Measurements from ENCODE around the gene ZNF581. TPM values are rescaled to one million over a fixed set of nuclear protein-coding genes. Genes with fewer than 3 reads are reported as not detected.

ZNF581 gene
- total RNA-seq, result 22.2 TPM

DNA sequence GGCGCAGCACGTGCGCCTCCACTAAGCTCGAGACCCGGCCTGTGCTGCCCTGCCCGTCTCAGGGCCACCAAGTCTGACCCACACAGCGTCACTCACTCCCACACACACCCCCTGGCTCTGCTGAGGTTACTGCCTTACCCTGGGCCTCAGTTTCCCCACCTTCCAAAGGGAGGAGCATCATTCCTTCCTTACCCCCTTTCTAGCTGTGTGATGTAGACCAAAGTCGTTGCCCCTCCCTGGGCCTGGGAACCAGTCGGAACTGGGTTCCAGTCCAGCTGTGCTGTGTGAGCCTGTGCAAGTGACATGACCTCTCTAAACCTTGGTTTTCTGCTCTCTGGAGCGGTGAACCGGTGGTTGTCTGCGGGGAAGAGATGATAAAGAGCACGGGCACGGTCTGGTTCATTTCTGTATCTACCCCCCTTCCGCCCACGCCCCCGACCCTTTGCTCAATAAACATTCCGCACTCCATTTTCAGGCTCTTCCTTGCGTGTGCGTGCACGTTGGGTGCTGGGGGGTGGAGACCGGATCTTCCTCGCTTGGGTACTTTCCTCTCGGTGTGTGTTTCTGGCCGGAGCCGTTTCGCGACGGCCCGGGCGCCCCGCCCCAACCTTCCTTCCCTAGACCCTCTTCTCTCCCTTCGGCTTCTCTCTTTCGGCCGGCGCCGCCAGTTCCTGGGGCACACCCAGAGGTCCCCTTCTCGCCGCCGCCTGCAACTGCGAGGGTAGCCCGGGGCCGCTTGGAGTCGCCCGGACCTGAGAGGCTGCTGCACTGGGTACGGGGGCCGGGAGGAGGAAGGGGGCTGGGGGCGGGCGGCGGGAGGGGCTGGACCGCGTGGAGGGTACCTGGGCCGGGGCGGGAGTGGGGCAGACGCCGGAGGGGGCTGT lies at the start of gene ZNF581:
TSS of gene ZNF581 (plus strand) at position 647 of the 884 bp plus-strand sequence. CDS start 923 bp downstream, outside the sequence.
- peak; percentile 75 for DNase-seq (ENCODE audit: low spot score)

- DNase-seq (ENCODE audit: low spot score), result no peak
These were observed 48.4 kb upstream of the ZNF581 start for GRCh38 chr19:55594996-55595545.

DNA sequence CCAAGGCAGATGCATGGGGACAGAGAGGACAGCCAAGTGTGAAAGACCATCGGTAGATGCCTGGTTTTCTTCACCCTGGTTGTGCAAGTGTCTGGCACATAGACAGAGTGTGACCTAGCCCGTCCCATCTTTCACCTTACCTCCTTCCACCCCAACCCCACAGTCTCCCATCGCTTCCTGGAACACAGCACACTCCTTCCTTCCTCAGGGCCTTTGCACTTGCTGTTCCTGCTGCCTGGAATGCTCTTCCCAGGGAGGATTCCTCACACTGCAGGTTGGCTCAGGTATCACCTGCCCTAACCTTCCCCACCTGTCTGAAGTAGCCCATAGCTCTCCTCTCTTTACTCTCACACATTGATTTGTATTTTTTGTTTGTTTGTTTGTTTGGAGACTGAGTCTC lies 47.1 kb upstream of the ZNF581 start:
- no peak for DNase-seq (ENCODE audit: low spot score)

GRCh38 chr19:55597501-55597921 lies 45.9 kb upstream of the ZNF581 start:
- no peak for DNase-seq (ENCODE audit: low spot score)

- DNase-seq (ENCODE audit: low spot score), result no peak
These were observed 45.4 kb upstream of the ZNF581 start for GRCh38 chr19:55598034-55598433.

- DNase-seq (ENCODE audit: low spot score), result peak; percentile 94
These were observed 44.6 kb upstream of the ZNF581 start for GRCh38 chr19:55598719-55599467.

DNA sequence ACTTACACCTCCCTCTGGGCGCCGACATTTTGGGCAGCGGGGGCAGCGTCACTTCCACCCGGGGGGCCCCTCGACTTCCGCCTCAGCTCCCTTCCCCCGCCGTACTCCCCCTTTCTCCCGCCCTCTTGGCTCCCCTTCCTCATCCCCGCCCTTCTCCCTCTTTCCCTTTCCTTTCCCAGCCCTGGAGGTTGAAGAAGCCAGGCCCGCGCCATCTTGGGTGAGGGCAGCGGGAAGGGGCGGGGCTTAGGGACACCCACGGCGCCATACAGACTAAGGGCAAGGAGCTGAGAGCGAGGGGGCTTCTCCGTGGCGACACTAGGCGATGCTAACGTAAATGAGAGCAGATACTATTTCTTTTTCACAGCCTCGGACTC lies 44.0 kb upstream of the ZNF581 start, which contains the start of gene FIZ1:
TSS of gene FIZ1 (minus strand) at position 50 of the 374 bp plus-strand sequence. CDS start 1,652 bp downstream, outside the sequence.
- peak; percentile 98 for DNase-seq (ENCODE audit: low spot score)

GRCh38 chr19:55599842-55600661 lies 43.4 kb upstream of the ZNF581 start, which contains the start of gene ZNF524:
Gene ZNF524 (plus strand): TSS chr19:55600288. CDS start chr19:55602113, 1,825 bp downstream.
- DNase-seq (ENCODE audit: low spot score), result peak; percentile 85

DNA sequence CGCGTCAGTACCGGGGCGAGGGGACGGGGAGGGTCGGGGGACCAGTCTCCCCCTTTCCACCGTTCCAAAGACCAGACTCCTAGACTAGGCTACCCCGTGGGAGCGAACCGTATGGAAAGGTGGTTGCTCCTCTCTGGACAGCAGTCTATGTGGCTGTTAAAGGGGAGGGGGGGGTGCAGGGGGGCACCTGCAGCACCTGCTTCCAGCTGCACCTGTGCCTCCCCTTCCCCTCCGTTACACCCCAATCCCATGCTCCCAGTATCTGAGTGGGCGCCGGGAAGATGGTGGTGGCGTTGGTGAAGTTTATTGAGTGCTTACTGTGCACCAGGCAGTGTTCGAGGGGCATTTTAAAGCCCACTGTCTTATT lies 42.8 kb upstream of the ZNF581 start:
- no peak for DNase-seq (ENCODE audit: low spot score)

DNA sequence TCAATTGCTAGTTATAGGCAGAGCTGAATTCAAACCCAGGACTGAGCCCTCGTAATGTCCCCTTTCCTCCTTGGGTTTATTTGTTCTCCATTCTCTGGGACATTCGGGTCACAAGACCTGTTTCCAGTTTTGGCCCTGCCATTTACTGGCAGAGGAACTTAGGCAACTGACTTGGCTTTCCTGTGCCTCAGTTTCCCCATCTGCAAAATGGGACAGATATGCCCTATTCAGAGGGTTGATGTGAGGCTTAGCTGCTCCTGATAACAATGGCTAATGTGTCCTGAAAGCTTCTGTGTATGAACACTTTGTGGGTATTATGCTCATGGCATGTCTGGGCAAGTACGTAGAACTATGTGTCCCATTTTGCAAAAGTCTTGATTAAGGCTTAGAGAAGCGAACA lies 42.4 kb upstream of the ZNF581 start:
- no peak for DNase-seq (ENCODE audit: low spot score)

GRCh38 chr19:55602104-55603001 lies 41.1 kb upstream of the ZNF581 start:
- DNase-seq (ENCODE audit: low spot score), result no peak

GRCh38 chr19:55603115-55603514 lies 40.3 kb upstream of the ZNF581 start:
- no peak for DNase-seq (ENCODE audit: low spot score)

- DNase-seq (ENCODE audit: low spot score), result no peak
These were observed 39.7 kb upstream of the ZNF581 start for GRCh38 chr19:55603581-55604292.

DNA sequence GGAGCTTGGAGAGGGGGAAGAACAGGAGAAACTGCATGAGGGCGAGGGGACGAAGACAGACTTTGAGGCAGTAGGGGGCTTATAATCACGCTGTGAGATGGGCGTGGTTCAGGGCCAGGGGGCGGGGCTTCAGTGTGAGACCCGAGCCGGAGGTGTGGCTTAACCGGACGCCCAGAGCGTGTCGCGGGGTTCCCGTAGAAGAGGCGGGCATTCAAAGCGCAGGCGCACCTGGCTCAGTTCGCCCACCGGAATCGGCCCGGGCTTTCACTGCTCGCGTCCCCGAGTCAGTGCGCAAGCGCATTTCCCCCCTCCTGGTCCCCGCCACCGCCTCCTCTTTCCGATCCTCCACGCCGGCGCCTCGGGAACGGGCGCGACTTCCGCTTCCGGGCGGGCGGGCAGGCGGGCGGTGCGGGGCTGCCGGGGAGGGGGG lies 38.2 kb upstream of the ZNF581 start:
- DNase-seq (ENCODE audit: low spot score), result peak; percentile 97

GRCh38 chr19:55605637-55606470 lies 37.6 kb upstream of the ZNF581 start, which contains the start of gene ZNF865:
Gene ZNF865 (plus strand): TSS chr19:55605647. CDS start chr19:55613619, 7,972 bp downstream.
- DNase-seq (ENCODE audit: low spot score), result peak; percentile 71

- no peak for DNase-seq (ENCODE audit: low spot score)
These were observed 37.0 kb upstream of the ZNF581 start for GRCh38 chr19:55606471-55606787.

GRCh38 chr19:55606817-55607216 lies 36.6 kb upstream of the ZNF581 start:
- no peak for DNase-seq (ENCODE audit: low spot score)

GRCh38 chr19:55609326-55609725 lies 34.1 kb upstream of the ZNF581 start:
- no peak for DNase-seq (ENCODE audit: low spot score)

All from mucosa of gallbladder (tissue), 1 donor.